Ovary (tissue), 3 donors: ENCODE data around the gene DPP4.

Experiments used
- EP300 ChIP-seq: sonication (generic); formaldehyde crosslinking; IDR thresholded peaks from one replicate; pipeline ENCODE4 v1.6.1; 2017; ENCODE audit warnings: antibody characterized with exemption
- POLR2A ChIP-seq: fragments of 450-650 bp; IDR thresholded peaks from one replicate; pipeline ENCODE4 v1.6.1; 2017; ENCODE audit warnings: antibody characterized with exemption, mild to moderate bottlenecking, moderate library complexity
- TF ChIP-seq, protein P1 (sequence below), 3 donors: fragments of 450-650 bp in 2 of 3; fragments of 200-600 bp in 1 of 3; IDR thresholded peaks; one replicate each; pipeline versions ENCODE4 v1.5.1 to v1.8.0; 2016 to 2022; ENCODE audit warnings: antibody characterized with exemption in 3 of 3, mild to moderate bottlenecking in 1 of 3
- donor health status: DM: no; HTN: no; CAD: no.

DNA sequence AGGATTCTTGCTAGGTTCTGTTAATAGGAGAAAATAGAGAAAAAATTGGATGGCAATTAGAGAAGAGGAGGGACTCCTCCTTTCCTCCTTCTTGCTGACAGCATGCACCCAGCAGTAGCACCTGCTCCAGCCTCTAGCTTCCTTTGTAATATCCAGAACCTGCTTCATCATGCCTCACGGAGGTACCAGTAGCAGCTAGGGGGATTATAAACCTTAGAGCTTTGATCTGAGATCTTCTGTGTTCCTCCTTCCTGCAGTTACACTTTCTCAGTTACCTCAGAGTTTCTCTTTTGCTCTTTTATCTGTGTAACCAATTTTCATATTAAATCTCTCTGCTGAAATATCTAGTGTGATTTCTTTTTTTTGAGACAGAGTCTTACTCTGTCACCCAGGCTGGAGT, 16.6 kb downstream of the DPP4 start:
- TF ChIP-seq POLR2A (no peak), EP300 (no peak)
- TF ChIP-seq, protein P1, sequence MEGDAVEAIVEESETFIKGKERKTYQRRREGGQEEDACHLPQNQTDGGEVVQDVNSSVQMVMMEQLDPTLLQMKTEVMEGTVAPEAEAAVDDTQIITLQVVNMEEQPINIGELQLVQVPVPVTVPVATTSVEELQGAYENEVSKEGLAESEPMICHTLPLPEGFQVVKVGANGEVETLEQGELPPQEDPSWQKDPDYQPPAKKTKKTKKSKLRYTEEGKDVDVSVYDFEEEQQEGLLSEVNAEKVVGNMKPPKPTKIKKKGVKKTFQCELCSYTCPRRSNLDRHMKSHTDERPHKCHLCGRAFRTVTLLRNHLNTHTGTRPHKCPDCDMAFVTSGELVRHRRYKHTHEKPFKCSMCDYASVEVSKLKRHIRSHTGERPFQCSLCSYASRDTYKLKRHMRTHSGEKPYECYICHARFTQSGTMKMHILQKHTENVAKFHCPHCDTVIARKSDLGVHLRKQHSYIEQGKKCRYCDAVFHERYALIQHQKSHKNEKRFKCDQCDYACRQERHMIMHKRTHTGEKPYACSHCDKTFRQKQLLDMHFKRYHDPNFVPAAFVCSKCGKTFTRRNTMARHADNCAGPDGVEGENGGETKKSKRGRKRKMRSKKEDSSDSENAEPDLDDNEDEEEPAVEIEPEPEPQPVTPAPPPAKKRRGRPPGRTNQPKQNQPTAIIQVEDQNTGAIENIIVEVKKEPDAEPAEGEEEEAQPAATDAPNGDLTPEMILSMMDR (IDR thresholded peaks at IDR 0.05) = no peak
